GM12801 (cell line): ENCODE results near the gene GPS1.

ENCODE experiments used
- TF ChIP-seq, protein P1 (sequence below): IDR thresholded peaks from one replicate; pipeline ENCODE4 v1.5.1; 2011; ENCODE audit warnings: control low read depth; ENCODE audit not compliant: insufficient read length; ENCODE audit errors: extremely low read depth

GPS1 gene

GRCh38 chr17:82007495-82008257 is 44.0 kb upstream of the GPS1 start:
- TF ChIP-seq, protein P1, sequence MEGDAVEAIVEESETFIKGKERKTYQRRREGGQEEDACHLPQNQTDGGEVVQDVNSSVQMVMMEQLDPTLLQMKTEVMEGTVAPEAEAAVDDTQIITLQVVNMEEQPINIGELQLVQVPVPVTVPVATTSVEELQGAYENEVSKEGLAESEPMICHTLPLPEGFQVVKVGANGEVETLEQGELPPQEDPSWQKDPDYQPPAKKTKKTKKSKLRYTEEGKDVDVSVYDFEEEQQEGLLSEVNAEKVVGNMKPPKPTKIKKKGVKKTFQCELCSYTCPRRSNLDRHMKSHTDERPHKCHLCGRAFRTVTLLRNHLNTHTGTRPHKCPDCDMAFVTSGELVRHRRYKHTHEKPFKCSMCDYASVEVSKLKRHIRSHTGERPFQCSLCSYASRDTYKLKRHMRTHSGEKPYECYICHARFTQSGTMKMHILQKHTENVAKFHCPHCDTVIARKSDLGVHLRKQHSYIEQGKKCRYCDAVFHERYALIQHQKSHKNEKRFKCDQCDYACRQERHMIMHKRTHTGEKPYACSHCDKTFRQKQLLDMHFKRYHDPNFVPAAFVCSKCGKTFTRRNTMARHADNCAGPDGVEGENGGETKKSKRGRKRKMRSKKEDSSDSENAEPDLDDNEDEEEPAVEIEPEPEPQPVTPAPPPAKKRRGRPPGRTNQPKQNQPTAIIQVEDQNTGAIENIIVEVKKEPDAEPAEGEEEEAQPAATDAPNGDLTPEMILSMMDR, result no peak

DNA sequence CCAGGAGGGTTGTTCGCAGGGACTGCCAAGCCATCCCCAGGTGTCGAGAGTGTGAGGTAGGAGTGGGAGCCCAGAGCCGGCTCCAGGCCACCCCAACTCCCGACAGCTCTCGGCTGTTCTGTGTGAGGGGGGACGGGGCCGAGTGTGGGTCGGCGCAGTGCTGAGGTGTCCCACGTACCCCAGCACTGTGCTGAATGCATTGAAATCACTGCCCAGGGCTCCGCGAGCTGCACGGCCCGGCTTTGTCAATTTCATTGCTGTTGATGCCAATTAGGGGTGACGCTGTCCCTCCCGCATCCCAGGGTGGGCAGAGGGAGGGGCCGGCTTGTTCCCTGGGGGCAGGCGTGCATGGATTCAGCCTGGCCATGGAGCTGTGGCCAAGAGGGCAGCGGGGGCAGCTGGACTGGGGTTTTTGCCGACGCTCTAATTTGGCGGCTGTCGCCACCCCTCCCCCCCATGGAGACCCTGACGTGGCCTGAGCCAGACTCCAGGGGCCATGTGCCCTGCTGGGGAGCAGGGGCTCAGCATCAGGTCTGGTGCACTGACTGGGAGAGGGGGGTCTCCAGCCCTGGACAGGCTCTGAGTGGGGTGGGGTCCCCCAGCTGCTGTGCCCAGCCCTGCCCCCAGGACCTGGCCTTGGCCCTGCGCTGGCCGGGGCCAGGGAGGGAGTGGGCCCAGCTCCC is 43.3 kb upstream of the GPS1 start:
- TF ChIP-seq, protein P1, result no peak

DNA sequence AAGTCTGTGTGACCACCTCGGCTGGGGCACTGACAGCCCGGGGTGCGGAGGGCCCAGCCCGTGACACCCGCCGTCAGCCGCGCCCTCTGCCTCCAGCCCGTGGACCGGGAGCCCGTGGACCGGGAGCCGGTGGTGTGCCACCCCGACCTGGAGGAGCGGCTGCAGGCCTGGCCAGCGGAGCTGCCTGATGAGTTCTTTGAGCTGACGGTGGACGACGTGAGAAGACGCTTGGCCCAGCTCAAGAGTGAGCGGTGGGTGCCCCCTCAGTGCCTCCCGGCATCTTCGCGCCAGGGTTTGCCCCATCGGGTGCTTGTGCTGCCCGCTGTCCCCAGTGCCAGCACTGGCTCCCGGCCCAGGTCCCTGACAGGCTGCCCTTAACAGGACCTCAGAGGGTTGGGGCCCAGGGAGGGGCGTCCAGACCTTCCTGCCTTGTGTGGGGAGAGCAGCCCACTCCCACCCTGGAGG is 42.7 kb upstream of the GPS1 start:
- TF ChIP-seq, protein P1, result no peak

- TF ChIP-seq, protein P1, result no peak
Measured at GRCh38 chr17:82009413-82009812, 42.3 kb upstream of the GPS1 start.

DNA sequence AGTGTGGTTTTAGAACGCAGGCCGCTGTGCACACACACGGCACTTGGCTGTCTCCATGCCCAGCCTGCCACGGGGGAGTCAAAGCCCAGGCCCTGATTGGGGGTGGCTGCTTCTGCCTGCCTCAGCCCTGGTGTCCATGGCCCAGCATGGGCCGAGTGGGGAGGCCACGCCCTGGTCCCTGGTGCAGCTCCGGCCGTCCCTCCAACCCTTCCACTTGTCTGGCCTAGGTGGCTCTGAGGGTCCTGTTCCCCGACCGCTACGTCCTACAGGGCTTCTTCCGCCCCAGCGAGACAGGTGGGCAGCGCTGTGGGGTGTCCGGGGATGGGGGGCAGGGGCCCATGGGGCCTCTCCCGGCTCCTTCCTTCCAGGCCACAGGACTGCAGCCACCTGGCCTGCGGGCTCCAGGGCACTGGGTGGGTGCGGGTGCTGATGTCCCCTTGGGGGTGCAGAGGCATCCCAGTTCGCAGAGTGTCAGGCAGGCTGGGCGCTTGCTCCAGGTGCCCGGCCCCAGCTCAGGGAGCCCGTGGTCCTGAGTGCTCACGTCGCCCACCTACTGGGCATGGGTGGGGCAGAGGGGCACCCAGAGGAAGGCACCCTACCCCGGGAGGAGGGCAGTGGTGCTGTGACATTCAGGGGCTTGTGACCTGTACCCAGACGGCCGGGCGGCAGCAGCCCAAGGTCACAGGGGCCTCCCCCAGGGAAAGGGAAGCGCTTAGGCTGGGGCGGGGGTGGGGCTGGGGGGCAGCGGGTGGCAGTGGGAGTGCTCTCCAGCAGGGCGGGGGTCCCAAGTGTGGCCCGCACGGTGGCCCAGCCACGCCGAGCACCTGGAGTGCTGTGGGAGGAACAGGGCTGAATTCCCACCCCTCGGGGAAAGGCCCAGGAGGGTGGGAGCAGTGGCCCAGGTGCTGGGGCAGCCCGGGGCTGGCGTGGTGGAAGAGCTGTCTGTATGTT is 40.8 kb upstream of the GPS1 start:
- TF ChIP-seq, protein P1, result no peak

DNA sequence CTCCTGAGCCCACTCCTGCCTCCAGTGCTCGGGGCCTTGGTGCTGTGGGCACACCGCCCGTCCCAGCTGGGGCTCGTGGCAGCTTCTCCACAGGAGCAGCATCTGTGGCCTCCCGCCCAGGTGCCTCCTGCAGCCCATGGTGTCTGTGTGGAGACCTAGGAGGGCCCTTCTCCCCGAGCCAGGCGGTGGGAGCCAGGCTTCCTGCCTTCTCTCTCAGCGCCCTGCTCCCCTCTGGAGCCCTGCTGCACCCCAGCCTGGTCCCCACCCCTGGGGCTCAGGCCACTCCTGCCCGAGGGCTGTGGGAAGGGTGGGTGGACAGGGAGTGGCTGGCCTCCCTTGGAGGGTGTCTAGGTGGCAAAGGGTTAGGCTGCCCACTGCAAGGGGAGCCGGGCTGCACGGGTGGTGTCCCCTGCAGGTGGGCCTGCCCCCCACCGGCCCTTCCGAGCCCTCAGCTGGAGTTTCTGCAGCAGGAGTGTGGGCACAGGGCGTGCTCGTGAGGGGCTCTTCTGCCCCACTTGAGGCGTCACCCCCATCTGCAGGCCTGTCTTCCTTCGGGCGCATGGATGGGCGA is 40.0 kb upstream of the GPS1 start:
- TF ChIP-seq, protein P1, result no peak
